ENCODE measurements around the gene GPC5. TPM values are rescaled to one million over a fixed set of nuclear protein-coding genes. Genes with fewer than 3 reads are reported as not detected.

GPC5 gene
- total RNA-seq, 1 donor from 2014 or later: 0.28 TPM

DNA sequence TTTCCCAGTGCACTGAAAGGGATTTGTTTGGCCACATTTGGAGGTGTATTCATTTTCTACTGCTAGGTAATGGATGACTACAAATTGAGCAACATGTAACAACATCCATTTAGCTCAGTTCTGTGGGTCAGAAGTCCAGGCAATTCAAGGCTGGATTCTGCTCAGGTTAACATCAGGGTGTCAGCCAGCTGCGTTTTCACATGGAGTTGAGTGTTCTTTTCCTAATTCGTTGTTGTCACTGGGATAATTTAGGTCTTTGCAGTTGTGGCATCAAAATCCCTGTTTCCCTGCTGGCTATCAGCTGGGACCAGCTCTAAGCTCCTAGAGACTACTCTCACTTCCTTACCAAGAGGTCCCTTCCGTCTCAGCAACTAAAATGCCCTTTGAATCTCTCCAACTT, 25.5 kb upstream of the GPC5 start:
- Mint-ChIP-seq H3K36me3 (ENCODE audit: low read depth) (no peaks in the 10 kb centered on the region), H3K27ac (ENCODE audit: unreplicated experiment) (no peak overlapping the region), H3K9me3 (no peaks in the 10 kb centered on the region), H3K27me3 (ENCODE audit: low read depth) (no peaks in the 10 kb centered on the region), H3K4me1 (no peaks in the 10 kb centered on the region), H3K4me3 (no peak overlapping the region)
- TF ChIP-seq, protein P1, sequence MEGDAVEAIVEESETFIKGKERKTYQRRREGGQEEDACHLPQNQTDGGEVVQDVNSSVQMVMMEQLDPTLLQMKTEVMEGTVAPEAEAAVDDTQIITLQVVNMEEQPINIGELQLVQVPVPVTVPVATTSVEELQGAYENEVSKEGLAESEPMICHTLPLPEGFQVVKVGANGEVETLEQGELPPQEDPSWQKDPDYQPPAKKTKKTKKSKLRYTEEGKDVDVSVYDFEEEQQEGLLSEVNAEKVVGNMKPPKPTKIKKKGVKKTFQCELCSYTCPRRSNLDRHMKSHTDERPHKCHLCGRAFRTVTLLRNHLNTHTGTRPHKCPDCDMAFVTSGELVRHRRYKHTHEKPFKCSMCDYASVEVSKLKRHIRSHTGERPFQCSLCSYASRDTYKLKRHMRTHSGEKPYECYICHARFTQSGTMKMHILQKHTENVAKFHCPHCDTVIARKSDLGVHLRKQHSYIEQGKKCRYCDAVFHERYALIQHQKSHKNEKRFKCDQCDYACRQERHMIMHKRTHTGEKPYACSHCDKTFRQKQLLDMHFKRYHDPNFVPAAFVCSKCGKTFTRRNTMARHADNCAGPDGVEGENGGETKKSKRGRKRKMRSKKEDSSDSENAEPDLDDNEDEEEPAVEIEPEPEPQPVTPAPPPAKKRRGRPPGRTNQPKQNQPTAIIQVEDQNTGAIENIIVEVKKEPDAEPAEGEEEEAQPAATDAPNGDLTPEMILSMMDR (conservative IDR thresholded peaks at IDR 0.05): no peak
- no peak for DNase-seq (ENCODE audit: low read depth, low spot score)

DNA sequence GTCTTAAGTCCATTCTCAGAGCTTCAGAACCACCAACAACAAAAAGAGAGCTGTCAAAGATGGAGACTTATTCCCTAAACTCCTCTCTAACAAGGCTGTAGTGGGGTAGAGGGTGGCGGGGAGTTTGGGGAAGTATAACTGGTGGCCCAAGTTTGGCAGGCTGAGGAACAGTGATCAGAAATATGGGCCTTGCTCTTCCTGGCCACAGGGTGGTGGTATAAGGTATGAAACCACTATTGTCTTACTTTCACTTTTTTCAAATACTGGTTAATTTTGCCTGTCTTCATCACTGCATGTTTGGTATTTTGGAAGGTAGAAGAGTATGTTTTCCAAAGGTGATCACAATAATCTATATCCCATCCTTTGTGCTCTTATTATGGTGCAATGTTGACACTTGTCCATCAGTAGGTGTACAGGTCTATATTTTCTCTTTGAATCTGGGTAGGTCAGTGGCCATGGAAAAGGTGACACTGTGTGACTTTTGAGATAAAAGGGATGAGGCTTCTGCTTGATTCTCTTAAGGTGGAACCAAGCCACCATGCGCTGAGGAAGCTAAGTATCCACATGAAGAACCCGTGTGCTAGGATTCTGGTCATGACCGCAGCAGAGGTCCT, 23.2 kb upstream of the GPC5 start:
- Mint-ChIP-seq H3K4me3 (no peak overlapping the region), H3K9me3 (no peaks in the 10 kb centered on the region), H3K4me1 (no peaks in the 10 kb centered on the region), H3K36me3 (ENCODE audit: low read depth) (no peaks in the 10 kb centered on the region), H3K27me3 (ENCODE audit: low read depth) (no peaks in the 10 kb centered on the region), H3K27ac (ENCODE audit: unreplicated experiment) (no peak overlapping the region)
- TF ChIP-seq, protein P1 (conservative IDR thresholded peaks at IDR 0.05): peak; percentile 67
- DNase-seq (ENCODE audit: low read depth, low spot score): no peak

DNA sequence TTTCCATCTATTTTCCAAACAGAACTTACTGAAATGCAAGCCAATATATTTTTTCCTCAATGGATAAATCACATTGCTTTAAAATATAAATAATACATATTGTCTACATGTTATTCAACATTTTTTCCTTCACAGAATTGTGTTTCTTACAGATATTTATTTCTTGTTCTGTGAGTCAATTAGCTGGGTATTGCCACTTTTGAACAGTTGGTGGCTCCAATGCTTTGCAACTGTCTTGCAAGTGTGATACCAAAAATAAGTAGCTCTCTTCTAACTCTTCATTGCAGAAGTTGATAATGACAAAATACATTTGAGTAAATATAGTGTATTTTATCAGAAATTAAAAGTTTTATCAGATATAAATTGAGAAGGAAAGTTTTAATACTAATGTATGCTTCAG, 17.1 kb upstream of the GPC5 start:
- DNase-seq (ENCODE audit: low read depth, low spot score): no peak
- H3K4me1 Mint-ChIP-seq: no peaks in the 10 kb centered on the region
- H3K4me3 Mint-ChIP-seq: no peak overlapping the region
- H3K27me3 Mint-ChIP-seq (ENCODE audit: low read depth): peaks cover 10% of the 10 kb centered on the region
- TF ChIP-seq, protein P1 (conservative IDR thresholded peaks at IDR 0.05): peak; percentile 66
- no peaks in the 10 kb centered on the region for H3K9me3 Mint-ChIP-seq
- H3K27ac Mint-ChIP-seq (ENCODE audit: unreplicated experiment): no peak overlapping the region
- H3K36me3 Mint-ChIP-seq (ENCODE audit: low read depth): no peaks in the 10 kb centered on the region

DNA sequence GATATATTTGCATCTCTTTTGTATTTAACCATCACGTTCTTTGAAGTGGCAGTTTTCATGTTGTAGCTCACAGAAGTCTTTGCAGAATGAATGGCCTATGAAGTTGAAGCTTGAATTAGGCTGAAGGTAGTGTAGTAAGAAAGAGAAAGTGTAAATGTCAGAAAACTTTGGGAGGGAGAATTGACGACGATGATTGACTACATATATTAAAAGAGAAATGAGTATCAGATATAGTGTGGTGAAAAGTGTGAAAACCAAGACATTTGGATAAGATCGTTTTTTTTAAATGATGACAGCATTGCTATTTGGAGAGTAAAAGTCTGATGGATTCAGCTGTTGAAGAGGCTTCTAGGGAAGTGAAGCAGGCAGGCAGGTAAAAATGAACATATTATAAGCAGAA, 14.6 kb upstream of the GPC5 start:
- no peaks in the 10 kb centered on the region for H3K4me1 Mint-ChIP-seq
- H3K9me3 Mint-ChIP-seq: no peaks in the 10 kb centered on the region
- TF ChIP-seq, protein P1 (conservative IDR thresholded peaks at IDR 0.05): no peak
- no peak for DNase-seq (ENCODE audit: low read depth, low spot score)
- no peaks in the 10 kb centered on the region for H3K36me3 Mint-ChIP-seq (ENCODE audit: low read depth)
- H3K27me3 Mint-ChIP-seq (ENCODE audit: low read depth): peaks cover 10% of the 10 kb centered on the region
- no peak overlapping the region for H3K4me3 Mint-ChIP-seq
- no peak overlapping the region for H3K27ac Mint-ChIP-seq (ENCODE audit: unreplicated experiment)

DNA sequence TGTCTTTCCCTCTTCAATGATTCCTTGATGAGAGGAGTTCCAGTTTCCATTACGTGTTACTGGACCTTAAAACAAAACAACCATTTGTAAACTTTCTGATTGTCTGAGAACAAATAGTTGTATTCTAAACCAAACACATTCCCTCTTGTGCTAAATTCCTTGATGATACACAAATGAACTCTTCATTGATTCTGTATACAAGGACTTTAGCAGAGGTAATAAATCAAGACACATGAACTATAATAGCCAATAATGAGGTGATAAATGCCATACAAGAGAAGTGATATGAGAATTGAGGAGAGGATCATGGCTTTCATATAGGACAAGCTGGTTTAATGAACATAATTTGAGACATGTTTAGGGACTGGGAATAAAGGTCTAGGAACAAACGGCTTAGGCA, 13.5 kb upstream of the GPC5 start:
- no peaks in the 10 kb centered on the region for H3K9me3 Mint-ChIP-seq
- TF ChIP-seq, protein P1 (conservative IDR thresholded peaks at IDR 0.05): no peak
- H3K36me3 Mint-ChIP-seq (ENCODE audit: low read depth): no peaks in the 10 kb centered on the region
- H3K4me1 Mint-ChIP-seq: no peaks in the 10 kb centered on the region
- H3K4me3 Mint-ChIP-seq: no peak overlapping the region
- H3K27me3 Mint-ChIP-seq (ENCODE audit: low read depth): peaks cover 10% of the 10 kb centered on the region
- no peak for DNase-seq (ENCODE audit: low read depth, low spot score)
- H3K27ac Mint-ChIP-seq (ENCODE audit: unreplicated experiment): no peak overlapping the region
